H1 (cell line): ENCODE results near the gene SMARCC2. TPM values are rescaled to one million over a fixed set of nuclear protein-coding genes. Genes with fewer than 3 reads are reported as not detected.

Experiments
- CTCF ChIA-PET: fragments of 300-600 bp; sonication (Branson Sonifier 250); formaldehyde crosslinking; loops from one replicate; lab custom pipeline; 2021; ENCODE audit not compliant: partially characterized antibody; lab: Charles Lee
- POLR2A ChIA-PET: fragments of 300-600 bp; sonication (Branson Sonifier 250); formaldehyde crosslinking; loops from one replicate; lab custom pipeline; 2021; ENCODE audit warnings: inconsistent platforms; ENCODE audit not compliant: partially characterized antibody; lab: Charles Lee
- DNase-seq, 2 experiments: peaks; one replicate each; pipeline versions ENCODE4 v3.0.0 to v3.0.0-alpha.2; 2010 to 2022; ENCODE audit warnings: low spot score in 2 of 2, low read depth in 1 of 2, mixed read lengths in 1 of 2
- FAIRE-seq: peaks from 2 replicates; lab custom pipeline; 2011; peaks lifted over from hg19 to GRCh38; lab: Jason Lieb, UNC
- H2AFZ ChIP-seq: 2 replicates; pipeline ENCODE4 v1.8.1; 2012; ENCODE audit warnings: low read length, inconsistent platforms
- H2AK5ac ChIP-seq: 2 replicates; pipeline ENCODE4 v1.6.1; 2013; ENCODE audit warnings: low read depth, low read length
- H2BK120ac ChIP-seq: replicated peaks from 2 replicates; pipeline ENCODE3; 2013; ENCODE audit warnings: low read depth, low read length, inconsistent platforms
- H2BK12ac ChIP-seq: 2 replicates; pipeline ENCODE4 v1.6.1; 2013; ENCODE audit warnings: low read depth, low read length
- H2BK15ac ChIP-seq: 2 replicates; pipeline ENCODE4 v1.6.1; 2013; ENCODE audit warnings: low read length
- H2BK20ac ChIP-seq: 2 replicates; pipeline ENCODE4 v1.6.1; 2013; ENCODE audit warnings: low read length
- H2BK5ac ChIP-seq: 2 replicates; pipeline ENCODE4 v1.6.1; 2013; ENCODE audit warnings: low read depth, low read length
- H3K14ac ChIP-seq: 2 replicates; pipeline ENCODE4 v1.6.1; 2013; ENCODE audit warnings: inconsistent platforms; ENCODE audit not compliant: insufficient read length
- H3K18ac ChIP-seq: 2 replicates; pipeline ENCODE4 v1.6.1; 2013; ENCODE audit warnings: low read length; ENCODE audit errors: extremely low read depth
- H3K23ac ChIP-seq: 2 replicates; pipeline ENCODE4 v1.6.1; 2013; ENCODE audit warnings: inconsistent platforms; ENCODE audit not compliant: insufficient read length
- H3K23me2 ChIP-seq: 2 replicates; pipeline ENCODE4 v1.6.1; 2013; ENCODE audit warnings: low read depth, low read length
- H3K27ac ChIP-seq: 2 replicates; pipeline ENCODE4 v1.6.1; 2011; ENCODE audit warnings: low read depth, low read length, inconsistent platforms
- H3K27me3 ChIP-seq, 4 experiments: replicated peaks in 1 of 4; 1 replicate in 1 of 4; 2 replicates in 3 of 4; pipeline versions ENCODE4 v1.6.1 to v1.8.1; 2011 to 2013; ENCODE audit warnings: low read length in 3 of 4, mild to moderate bottlenecking in 3 of 4, inconsistent platforms in 2 of 4, mixed read lengths in 2 of 4, moderate library complexity in 1 of 4; ENCODE audit not compliant: control insufficient read depth in 3 of 4, insufficient read depth in 3 of 4; ENCODE audit errors: extremely low read depth in 1 of 4
- H3K36me3 ChIP-seq, 4 experiments: 2 replicates each; pipeline versions ENCODE4 v1.6.1 to v1.8.1; 2011 to 2013; ENCODE audit warnings: mild to moderate bottlenecking in 4 of 4, low read length in 3 of 4, moderate library complexity in 2 of 4, control low read depth in 1 of 4, inconsistent platforms in 1 of 4; ENCODE audit not compliant: insufficient read depth in 4 of 4, control insufficient read depth in 2 of 4
- H3K4ac ChIP-seq: replicated peaks from 2 replicates; pipeline ENCODE3; 2013; ENCODE audit warnings: low read length, low read depth, mixed read lengths, inconsistent platforms; ENCODE audit not compliant: insufficient read length
- H3K4me1 ChIP-seq, 4 experiments: replicated peaks in 1 of 4; 1 replicate in 1 of 4; 2 replicates in 3 of 4; pipeline versions ENCODE4 v1.6.1 to v1.8.1; 2011 to 2013; ENCODE audit warnings: low read length in 3 of 4, inconsistent platforms in 2 of 4, mixed read lengths in 1 of 4; ENCODE audit not compliant: insufficient read depth in 4 of 4, control insufficient read depth in 3 of 4
- H3K4me2 ChIP-seq, 2 experiments: 2 replicates each; pipeline versions ENCODE4 v1.6.1 to v1.8.1; 2011 to 2013; ENCODE audit warnings: low read depth in 2 of 2, low read length in 2 of 2, control low read depth in 1 of 2, inconsistent platforms in 1 of 2, mild to moderate bottlenecking in 1 of 2; ENCODE audit not compliant: insufficient read depth in 1 of 2
- H3K4me3 ChIP-seq, 4 experiments: fragments of 200-600, 300-600 bp in 1 of 4; sonication (generic), shearing (Covaris generic), sonication (Bioruptor Twin) in 1 of 4; 2 replicates each; pipeline versions ENCODE4 v1.5.1 to v1.8.1; 2011 to 2016; ENCODE audit warnings: low read length in 4 of 4, low read depth in 3 of 4, control low read depth in 2 of 4, inconsistent platforms in 2 of 4, mild to moderate bottlenecking in 2 of 4, mixed read lengths in 1 of 4, moderate library complexity in 1 of 4; ENCODE audit not compliant: insufficient read depth in 2 of 4; ENCODE audit errors: extremely low read depth in 1 of 4
- H3K56ac ChIP-seq: replicated peaks from 2 replicates; pipeline ENCODE3; 2013; ENCODE audit warnings: low read depth, mild to moderate bottlenecking, mixed read lengths, low read length, inconsistent platforms; ENCODE audit not compliant: insufficient read length
- H3K79me1 ChIP-seq: 2 replicates; pipeline ENCODE4 v1.6.1; 2013; ENCODE audit warnings: low read depth, low read length, control low read depth
- H3K79me2 ChIP-seq, 2 experiments: 2 replicates each; pipeline versions ENCODE4 v1.6.1 to v1.8.1; 2012 to 2013; ENCODE audit warnings: low read length in 2 of 2, mild to moderate bottlenecking in 2 of 2, inconsistent platforms in 1 of 2; ENCODE audit not compliant: insufficient read depth in 2 of 2, control insufficient read depth in 1 of 2
- H3K9ac ChIP-seq, 4 experiments: replicated peaks in 1 of 4; 1 replicate in 1 of 4; 2 replicates in 3 of 4; pipeline versions ENCODE4 v1.6.1 to v1.8.1; 2011 to 2013; ENCODE audit warnings: low read depth in 3 of 4, low read length in 3 of 4, control low read depth in 2 of 4, mild to moderate bottlenecking in 2 of 4, moderate library complexity in 2 of 4, inconsistent platforms in 1 of 4; ENCODE audit errors: extremely low read depth in 1 of 4
- H3K9me3 ChIP-seq, 2 experiments: 2 replicates each; pipeline versions ENCODE4 v1.6.1 to v1.8.1; 2012 to 2013; ENCODE audit warnings: mild to moderate bottlenecking in 2 of 2, moderate library complexity in 2 of 2, control low read depth in 1 of 2, inconsistent platforms in 1 of 2, low read depth in 1 of 2, low read length in 1 of 2, mixed read lengths in 1 of 2; ENCODE audit not compliant: insufficient read depth in 2 of 2
- H4K20me1 ChIP-seq, 2 experiments: replicated peaks in 1 of 2; 2 replicates each; pipeline versions ENCODE3 to v1.8.1; 2011 to 2013; ENCODE audit warnings: inconsistent platforms in 2 of 2, low read length in 2 of 2, mild to moderate bottlenecking in 1 of 2; ENCODE audit not compliant: insufficient read depth in 2 of 2, control insufficient read depth in 1 of 2
- H4K5ac ChIP-seq: 2 replicates; pipeline ENCODE4 v1.6.1; 2013; ENCODE audit warnings: low read length, low read depth, mixed read lengths, inconsistent platforms; ENCODE audit not compliant: insufficient read length
- H4K8ac ChIP-seq: 2 replicates; pipeline ENCODE4 v1.8.0; 2013; ENCODE audit warnings: mild to moderate bottlenecking, moderate library complexity, low read length, inconsistent platforms; ENCODE audit not compliant: insufficient read depth; ENCODE audit errors: extremely low read depth
- H4K91ac ChIP-seq: replicated peaks from 2 replicates; pipeline ENCODE3; 2013; ENCODE audit warnings: low read length, mixed read lengths, inconsistent platforms; ENCODE audit not compliant: insufficient read length
- ATF3 ChIP-seq: IDR thresholded peaks from 2 replicates; pipeline ENCODE4 v1.6.1; 2011; ENCODE audit warnings: low read depth, mild to moderate bottlenecking, low read length; ENCODE audit not compliant: insufficient read depth
- BRCA1 ChIP-seq: IDR thresholded peaks from 2 replicates; pipeline ENCODE4 v1.6.1; 2012; ENCODE audit warnings: low read depth, low read length, improper control_type of control experiment
- CBX8 ChIP-seq: fragments of 300-800, 300-1000 bp; sonication (generic); IDR thresholded peaks from 2 replicates; pipeline ENCODE4 v1.7.1; 2016; ENCODE audit warnings: low read depth, low read length, borderline replicate concordance
- FOSL1 ChIP-seq: IDR thresholded peaks from 2 replicates; pipeline ENCODE4 v1.6.1; 2011; ENCODE audit warnings: mild to moderate bottlenecking, low read depth, low read length, moderate library complexity; ENCODE audit not compliant: insufficient read depth
- KDM1A ChIP-seq: fragments of 200-600, 300-600 bp; sonication (generic); IDR thresholded peaks from 2 replicates; pipeline ENCODE4 v1.7.1; 2016; ENCODE audit warnings: mild to moderate bottlenecking, low read length, borderline replicate concordance
- POU5F1 ChIP-seq: IDR thresholded peaks from 2 replicates; pipeline ENCODE4 v1.6.1; 2011; ENCODE audit warnings: low read depth, mild to moderate bottlenecking, low read length, moderate library complexity
- RAD21 ChIP-seq, 2 experiments: IDR thresholded peaks in 1 of 2; conservative IDR thresholded peaks in 1 of 2; 2 replicates each; pipeline ENCODE4 v1.6.1; 2011; ENCODE audit warnings: low read depth in 2 of 2, low read length in 2 of 2, improper control_type of control experiment in 1 of 2, inconsistent platforms in 1 of 2, mild to moderate bottlenecking in 1 of 2, moderate library complexity in 1 of 2
- SIRT6 ChIP-seq: IDR thresholded peaks from one replicate; pipeline ENCODE4 v1.7.1; 2012; ENCODE audit warnings: low read length, inconsistent platforms
- SIX5 ChIP-seq: IDR thresholded peaks from 2 replicates; pipeline ENCODE4 v1.6.1; 2011; ENCODE audit warnings: mild to moderate bottlenecking, low read depth, low read length
- SP1 ChIP-seq: IDR thresholded peaks from 2 replicates; pipeline ENCODE4 v1.6.1; 2011; ENCODE audit warnings: low read depth, low read length
- ZNF274 ChIP-seq: IDR thresholded peaks from 2 replicates; pipeline ENCODE4 v1.7.0; 2012; ENCODE audit warnings: low read length, borderline replicate concordance; ENCODE audit errors: extremely low read depth
- WGBS, 2 experiments: shearing (Covaris generic) in 1 of 2; methylation state at CpG; one replicate each; pipeline versions ENCODE4 v1.1.6 to v1.1.7; 2013 to 2015; ENCODE audit warnings: low lambda C conversion rate in 2 of 2, mixed read lengths in 2 of 2, inconsistent platforms in 1 of 2, low coverage in 1 of 2, missing lambda C conversion rate in 1 of 2; ENCODE audit not compliant: insufficient replicate concordance in 2 of 2, insufficient coverage in 1 of 2, insufficient read length in 1 of 2; ENCODE audit errors: extremely low coverage in 1 of 2, missing lambda C conversion rate in 1 of 2; 5-methylcytosine and 5-hydroxymethylcytosine counted together
- polyA plus RNA-seq, 7 experiments: library from polyadenylated mRNA; depleted of rRNA in 3 of 7; stranded (reverse) in 5 of 7; unstranded in 2 of 7; fragments of >200 nt in 5 of 7; fragments of 200-250 nt in 2 of 7; gene quantifications; 1 replicate in 5 of 7; 2 replicates in 1 of 7; 4 replicates in 1 of 7; pipeline versions ENCODE4 v1.2.1 to v1.2.3, GENCODE V29; 2011 to 2013; ENCODE audit warnings: missing spikeins in 2 of 7, mixed read lengths in 2 of 7
- total RNA-seq: library from RNA; stranded (reverse); fragmentation: NEBNext Ultra II Directional; extraction: Animal tissue kit (Norgen Biotek cat#: 25700); gene quantifications from 2 replicates; pipeline ENCODE4 v1.2.1, GENCODE V29; 2021
- TF ChIP-seq, protein P1 (sequence below): IDR thresholded peaks from 2 replicates; pipeline ENCODE4 v1.6.1; 2012; ENCODE audit warnings: inconsistent platforms

Gene SMARCC2
- total and polyA plus RNA-seq, 2 of the 8 experiments (the other 6 are each of a cell fraction or from before 2014, with no cell fraction given), result 33.9 to 78.5 TPM

- FAIRE-seq (no peak), DNase-seq (no peak)
- H3K36me3 ChIP-seq, result peaks cover 40 to 85% (median 77%) of the 10 kb centered on the region in 4 experiments
- ChIA-PET POLR2A (interaction anchor here (1.1 to 26.3 kb wide), 5 partner anchors 9 to 97 kb away, joined by 3 to 656 read pairs (median 4); partner anchors contain the start of genes ANKRD52, MYL6, RNF41 and SMARCC2), CTCF (interaction anchor here (1.0 to 1.6 kb wide), 4 partner anchors 10 to 128 kb away, joined by 3 read pairs; no protein-coding TSS in a partner anchor)
- no peak overlapping the region for H4K5ac ChIP-seq
- no peak overlapping the region for H3K18ac ChIP-seq
- 95% methylated on average over 11 of the region's 11 CpGs; no CpG with 5 or more reads in 1 of the 2 experiments for WGBS, 2 experiments
- no peaks in the 10 kb centered on the region for H3K27me3 ChIP-seq
- no peaks in the 10 kb centered on the region for H3K79me2 ChIP-seq
- H2BK5ac ChIP-seq, result no peak overlapping the region
- H3K4me3 ChIP-seq, result no peak overlapping the region
- no peak overlapping the region for H2AK5ac ChIP-seq
- H2BK120ac ChIP-seq, result no peak overlapping the region
- no peak overlapping the region for H4K8ac ChIP-seq
- H3K23me2 ChIP-seq, result peaks cover 1% of the 10 kb centered on the region; the same call in 1 of the 2 replicates
- no peak overlapping the region for H3K27ac ChIP-seq
- no peak overlapping the region for H3K4me2 ChIP-seq
- no peak overlapping the region for H3K56ac ChIP-seq
- peaks cover 0 to 3% of the 10 kb centered on the region in 2 experiments for H4K20me1 ChIP-seq
- no peaks in the 10 kb centered on the region for H3K4me1 ChIP-seq
- no peak overlapping the region for H3K4ac ChIP-seq
- no peak overlapping the region for H3K23ac ChIP-seq
- H2BK15ac ChIP-seq, result no peak overlapping the region
- no peak overlapping the region for H3K9ac ChIP-seq
- H3K79me1 ChIP-seq, result no peaks in the 10 kb centered on the region
- no peak overlapping the region for H2BK12ac ChIP-seq
- no peak overlapping the region for H2BK20ac ChIP-seq
- H3K14ac ChIP-seq, result no peak overlapping the region
- H2AFZ ChIP-seq, result no peak overlapping the region
- H4K91ac ChIP-seq, result no peak overlapping the region
- H3K9me3 ChIP-seq, result no peaks in the 10 kb centered on the region
- TF ChIP-seq CBX8 (no peak), ATF3 (no peak), RAD21 (IDR thresholded peaks at IDR 0.05 in 1 of 2, conservative IDR thresholded peaks at IDR 0.05 in 1 of 2; ENCODE audit: low read depth in 2 of 2, low read length in 2 of 2) (no peak), BRCA1 (no peak), POU5F1 (no peak), ZNF274 (no peak), FOSL1 (no peak), SIX5 (no peak), SIRT6 (no peak), SP1 (no peak), KDM1A (no peak)
- TF ChIP-seq, protein P1, sequence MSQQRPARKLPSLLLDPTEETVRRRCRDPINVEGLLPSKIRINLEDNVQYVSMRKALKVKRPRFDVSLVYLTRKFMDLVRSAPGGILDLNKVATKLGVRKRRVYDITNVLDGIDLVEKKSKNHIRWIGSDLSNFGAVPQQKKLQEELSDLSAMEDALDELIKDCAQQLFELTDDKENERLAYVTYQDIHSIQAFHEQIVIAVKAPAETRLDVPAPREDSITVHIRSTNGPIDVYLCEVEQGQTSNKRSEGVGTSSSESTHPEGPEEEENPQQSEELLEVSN, result no peak
Observed at GRCh38 chr12:56169229-56169759, 20.0 kb downstream of the SMARCC2 start.
